Measurements from ENCODE around the gene ZNF446. TPM values are rescaled to one million over a fixed set of nuclear protein-coding genes. Genes with fewer than 3 reads are reported as not detected.
A peak's percentile ranks its signal among the peaks of the same experiment; 100 is the strongest.

The ZNF446 gene
- total RNA-seq, 2 experiments from 2014 or later, result 3.5 to 4.0 TPM

- intact Hi-C loops (cut with micrococcal nuclease), result no loop called here
- DNase-seq (no peak), ATAC-seq (no peak)
- Mint-ChIP-seq H3K36me3 (ENCODE audit: low read depth) (peaks cover 9% of the 10 kb centered on the region), H3K9me3 (no peaks in the 10 kb centered on the region), H3K4me3 (no peak overlapping the region), H3K27me3 (no peaks in the 10 kb centered on the region), H3K4me1 (ENCODE audit: low read depth) (no peaks in the 10 kb centered on the region), H3K27ac (no peak overlapping the region)
- ChIA-PET CTCF (interaction anchor here (2.9 kb wide), 1 partner anchor 60 kb away, joined by 9 read pairs; the partner anchor contains the start of gene ZBTB45), POLR2A (interaction anchor here (0.5 to 1.4 kb wide), 3 partner anchors 9 to 112 kb away, joined by 3 read pairs; partner anchors contain the start of gene TRIM28)
- TF ChIP-seq CTCF (IDR thresholded peaks at IDR 0.05), result no peak
Observed at GRCh38 chr19:58460039-58460438, 16.1 kb upstream of the ZNF446 start.

- Mint-ChIP-seq H3K9me3 (no peaks in the 10 kb centered on the region), H3K4me3 (peak overlapping the region; percentile 90), H3K27ac (no peak overlapping the region), H3K27me3 (peaks cover 3% of the 10 kb centered on the region), H3K4me1 (ENCODE audit: low read depth) (peaks cover 25% of the 10 kb centered on the region), H3K36me3 (ENCODE audit: low read depth) (peaks cover 13% of the 10 kb centered on the region)
- DNase-seq, result no peak
- ATAC-seq, result peak; percentile 5
- ChIA-PET POLR2A (interaction anchor here (1.8 kb wide), 1 partner anchor 9 kb away, joined by 6 read pairs; no protein-coding TSS in a partner anchor), CTCF (interaction anchor here (0.8 kb wide), 1 partner anchor 47 kb away, joined by 3 read pairs; no protein-coding TSS in a partner anchor)
- intact Hi-C loops (cut with micrococcal nuclease), result no loop called here
- no peak for TF ChIP-seq CTCF (IDR thresholded peaks at IDR 0.05)
Observed at GRCh38 chr19:58466089-58466759, 9.9 kb upstream of the ZNF446 start.

- POLR2A ChIA-PET, result interaction anchor here (1.8 kb wide), 1 partner anchor 8 kb away, joined by 6 read pairs; no protein-coding TSS in a partner anchor
Observed at GRCh38 chr19:58466760-58467589, 9.2 kb upstream of the ZNF446 start, which contains the start of gene ZNF324. Gene ZNF324, plus strand, starts transcription at chr19:58467080. Its CDS starts 2,106 bp downstream, at chr19:58469186.

GRCh38 chr19:58468216-58468839, 7.8 kb upstream of the ZNF446 start:
- POLR2A ChIA-PET, result no interaction called here
- ATAC-seq (no peak), DNase-seq (no peak)
- Mint-ChIP-seq H3K9me3 (no peaks in the 10 kb centered on the region), H3K4me3 (peak overlapping the region; percentile 90), H3K4me1 (ENCODE audit: low read depth) (peaks cover 25% of the 10 kb centered on the region), H3K27me3 (peaks cover 3% of the 10 kb centered on the region), H3K36me3 (ENCODE audit: low read depth) (peaks cover 19% of the 10 kb centered on the region), H3K27ac (peak overlapping the region; percentile 57)
- intact Hi-C loops (cut with micrococcal nuclease), result no loop called here
- CTCF ChIA-PET, result interaction anchor here (0.8 to 1.2 kb wide), 2 partner anchors 138 to 207 kb away, joined by 3 to 4 read pairs; no protein-coding TSS in a partner anchor
- no peak for TF ChIP-seq CTCF (IDR thresholded peaks at IDR 0.05)

More at GRCh38 chr19:58466760-58467589, 9.2 kb upstream of the ZNF446 start, which contains the start of gene ZNF324:
- TF ChIP-seq CTCF (IDR thresholded peaks at IDR 0.05), result no peak
- peak; percentile 99 for DNase-seq
- Mint-ChIP-seq H3K36me3 (ENCODE audit: low read depth) (peaks cover 16% of the 10 kb centered on the region), H3K27ac (peak within 1 kb of the TSS; percentile 57), H3K9me3 (no peaks in the 10 kb centered on the region), H3K4me1 (ENCODE audit: low read depth) (peaks cover 25% of the 10 kb centered on the region), H3K27me3 (peaks cover 3% of the 10 kb centered on the region), H3K4me3 (peak within 1 kb of the TSS; percentile 90)
- CTCF ChIA-PET, result no interaction called here
- ATAC-seq, result peak; percentile 96
- intact Hi-C loops (cut with micrococcal nuclease), result no loop called here
